Measurements from ENCODE around the gene SMIM36. TPM values are rescaled to one million over a fixed set of nuclear protein-coding genes. Genes with fewer than 3 reads are reported as not detected.

SMIM36 gene
- total RNA-seq, 1 donor from 2014 or later: not detected

- Mint-ChIP-seq H3K4me3 (no peak overlapping the region), H3K4me1 (ENCODE audit: unreplicated experiment) (peaks cover 10% of the 10 kb centered on the region), H3K9me3 (no peaks in the 10 kb centered on the region), H3K27me3 (no peaks in the 10 kb centered on the region), H3K36me3 (no peaks in the 10 kb centered on the region), H3K27ac (no peak overlapping the region)
- no peak for DNase-seq (ENCODE audit: extremely low spot score, unreplicated experiment)
- no peak for TF ChIP-seq CTCF (conservative IDR thresholded peaks at IDR 0.05)
These were observed 26.7 kb downstream of the SMIM36 start for GRCh38 chr17:55484575-55484974.

- Mint-ChIP-seq H3K27me3 (no peaks in the 10 kb centered on the region), H3K36me3 (no peaks in the 10 kb centered on the region), H3K4me3 (no peak overlapping the region), H3K27ac (no peak overlapping the region), H3K9me3 (no peaks in the 10 kb centered on the region), H3K4me1 (ENCODE audit: unreplicated experiment) (peaks cover 4% of the 10 kb centered on the region)
- TF ChIP-seq CTCF (conservative IDR thresholded peaks at IDR 0.05): no peak
- DNase-seq (ENCODE audit: extremely low spot score, unreplicated experiment): no peak
These were observed 28.5 kb downstream of the SMIM36 start for GRCh38 chr17:55482591-55483389.

- H3K4me3 Mint-ChIP-seq: no peak overlapping the region
- H3K9me3 Mint-ChIP-seq: no peaks in the 10 kb centered on the region
- no peak for TF ChIP-seq CTCF (conservative IDR thresholded peaks at IDR 0.05)
- no peaks in the 10 kb centered on the region for H3K36me3 Mint-ChIP-seq
- H3K4me1 Mint-ChIP-seq (ENCODE audit: unreplicated experiment): no peaks in the 10 kb centered on the region
- no peak for DNase-seq (ENCODE audit: extremely low spot score, unreplicated experiment)
- H3K27me3 Mint-ChIP-seq: no peaks in the 10 kb centered on the region
- no peak overlapping the region for H3K27ac Mint-ChIP-seq
These were observed 30.5 kb downstream of the SMIM36 start for GRCh38 chr17:55480631-55481315.

GRCh38 chr17:55479903-55480302 lies 31.3 kb downstream of the SMIM36 start:
- Mint-ChIP-seq H3K4me3 (no peak overlapping the region), H3K27ac (no peak overlapping the region), H3K36me3 (no peaks in the 10 kb centered on the region), H3K9me3 (no peaks in the 10 kb centered on the region), H3K27me3 (no peaks in the 10 kb centered on the region), H3K4me1 (ENCODE audit: unreplicated experiment) (no peaks in the 10 kb centered on the region)
- no peak for DNase-seq (ENCODE audit: extremely low spot score, unreplicated experiment)
- no peak for TF ChIP-seq CTCF (conservative IDR thresholded peaks at IDR 0.05)

GRCh38 chr17:55478971-55479370 lies 32.3 kb downstream of the SMIM36 start:
- no peaks in the 10 kb centered on the region for H3K4me1 Mint-ChIP-seq (ENCODE audit: unreplicated experiment)
- no peak for DNase-seq (ENCODE audit: extremely low spot score, unreplicated experiment)
- no peak overlapping the region for H3K27ac Mint-ChIP-seq
- H3K4me3 Mint-ChIP-seq: no peak overlapping the region
- TF ChIP-seq CTCF (conservative IDR thresholded peaks at IDR 0.05): no peak
- H3K9me3 Mint-ChIP-seq: no peaks in the 10 kb centered on the region
- H3K27me3 Mint-ChIP-seq: no peaks in the 10 kb centered on the region
- no peaks in the 10 kb centered on the region for H3K36me3 Mint-ChIP-seq
